Measurements from ENCODE around the gene CCDC187. TPM values are rescaled to one million over a fixed set of nuclear protein-coding genes. Genes with fewer than 3 reads are reported as not detected.
A peak's percentile ranks its signal among the peaks of the same experiment; 100 is the strongest.

The CCDC187 gene
- total RNA-seq, 2 donors from 2014 or later: 1.3 to 2.3 TPM

DNA sequence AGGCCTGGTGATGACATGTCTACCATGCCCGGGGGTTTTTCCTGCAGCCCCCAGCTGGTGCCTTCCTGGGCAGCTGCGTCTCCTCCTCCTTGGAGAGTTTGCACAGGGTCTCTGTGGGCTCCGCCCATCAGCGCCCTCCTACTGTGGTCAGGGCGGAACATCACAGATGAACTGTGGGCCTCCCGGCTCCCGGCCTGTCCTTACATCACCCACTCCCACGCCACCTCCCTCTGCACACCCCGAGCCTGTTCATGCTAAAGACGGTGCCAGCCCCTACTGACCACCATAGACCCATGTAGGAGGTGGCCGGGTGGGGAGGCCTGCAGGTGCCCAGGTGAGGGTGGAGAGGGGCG lies 36.0 kb upstream of the CCDC187 start:
- Histone ChIP-seq H3K36me3 (replicated peaks in 1 of 2; ENCODE audit: insufficient read depth in 1 of 2, low read depth in 2 of 2) (no peaks in the 10 kb centered on the region), H3K27me3 (no peaks in the 10 kb centered on the region), H3K9me3 (no peaks in the 10 kb centered on the region), H3K27ac (peak overlapping the region; percentile 93 to 97 (median 95)), H3K4me1 (peaks cover 58% of the 10 kb centered on the region), H3K4me3 (no peak overlapping the region)
- intact Hi-C loops (cut with DNase I): loop anchor here (5.0 kb wide), 1 partner anchor 62 kb away; the partner anchor contains the start of gene SNAPC4
- TF ChIP-seq POLR2A (IDR thresholded peaks at IDR 0.05): peak in 2 of 3 donors; percentile 35 to 40
- TF ChIP-seq, protein P1, sequence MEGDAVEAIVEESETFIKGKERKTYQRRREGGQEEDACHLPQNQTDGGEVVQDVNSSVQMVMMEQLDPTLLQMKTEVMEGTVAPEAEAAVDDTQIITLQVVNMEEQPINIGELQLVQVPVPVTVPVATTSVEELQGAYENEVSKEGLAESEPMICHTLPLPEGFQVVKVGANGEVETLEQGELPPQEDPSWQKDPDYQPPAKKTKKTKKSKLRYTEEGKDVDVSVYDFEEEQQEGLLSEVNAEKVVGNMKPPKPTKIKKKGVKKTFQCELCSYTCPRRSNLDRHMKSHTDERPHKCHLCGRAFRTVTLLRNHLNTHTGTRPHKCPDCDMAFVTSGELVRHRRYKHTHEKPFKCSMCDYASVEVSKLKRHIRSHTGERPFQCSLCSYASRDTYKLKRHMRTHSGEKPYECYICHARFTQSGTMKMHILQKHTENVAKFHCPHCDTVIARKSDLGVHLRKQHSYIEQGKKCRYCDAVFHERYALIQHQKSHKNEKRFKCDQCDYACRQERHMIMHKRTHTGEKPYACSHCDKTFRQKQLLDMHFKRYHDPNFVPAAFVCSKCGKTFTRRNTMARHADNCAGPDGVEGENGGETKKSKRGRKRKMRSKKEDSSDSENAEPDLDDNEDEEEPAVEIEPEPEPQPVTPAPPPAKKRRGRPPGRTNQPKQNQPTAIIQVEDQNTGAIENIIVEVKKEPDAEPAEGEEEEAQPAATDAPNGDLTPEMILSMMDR (IDR thresholded peaks at IDR 0.05): no peak
- 40 to 60% methylated on average over 1 to 12 of the region's 12 CpGs for WGBS, 2 donors
- peak in 3 of 4 donors; percentile 61 to 70 (median 67) for DNase-seq
- ATAC-seq: peak; percentile 0

DNA sequence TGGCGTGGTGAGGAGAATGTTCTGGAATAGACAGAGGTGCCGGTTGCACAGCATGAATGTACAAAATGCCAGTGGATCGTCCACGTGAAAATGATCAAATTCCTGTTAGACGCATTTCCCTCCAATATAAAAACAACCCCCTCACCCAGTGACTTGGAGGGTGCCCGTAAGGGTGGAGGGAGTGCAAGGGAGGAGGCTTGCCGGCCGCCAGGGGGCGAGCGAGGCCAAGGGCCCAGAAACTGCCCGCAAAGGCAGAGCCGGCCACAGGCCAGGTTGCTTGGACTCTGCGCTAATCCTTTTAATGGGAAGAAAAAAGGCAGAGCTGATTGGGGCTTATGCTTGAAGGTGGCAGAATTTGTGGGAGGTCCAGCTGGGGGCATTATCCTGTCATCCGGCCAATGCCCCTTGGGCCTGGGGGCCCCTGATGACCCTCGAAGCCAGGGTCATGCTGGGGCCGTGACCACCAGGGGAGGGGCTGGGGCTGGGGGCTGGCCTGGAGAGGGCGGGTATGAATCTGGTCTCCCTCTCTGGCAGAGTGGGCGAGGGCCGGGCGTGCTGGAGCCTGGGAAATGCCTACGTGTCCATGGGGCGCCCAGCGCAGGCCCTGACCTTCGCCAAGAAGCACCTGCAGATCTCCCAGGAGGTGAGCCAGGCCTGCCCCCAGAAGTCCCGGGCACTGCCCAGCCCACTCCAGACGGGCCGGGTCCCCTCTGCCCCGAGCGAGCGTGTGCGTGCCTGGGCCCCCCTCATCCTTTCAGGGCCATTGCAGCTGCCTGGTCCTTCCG lies 35.5 kb upstream of the CCDC187 start:
- DNase-seq: peak; percentile 88 to 92 (median 90)
- Histone ChIP-seq H3K27ac (peak overlapping the region; percentile 93 to 97 (median 95)), H3K4me3 (no peak overlapping the region), H3K4me1 (peaks cover 58% of the 10 kb centered on the region), H3K9me3 (no peaks in the 10 kb centered on the region), H3K36me3 (replicated peaks in 1 of 2; ENCODE audit: insufficient read depth in 1 of 2, low read depth in 2 of 2) (no peaks in the 10 kb centered on the region), H3K27me3 (no peaks in the 10 kb centered on the region)
- TF ChIP-seq POLR2A (IDR thresholded peaks at IDR 0.05): peak; percentile 66 to 77 (median 66)
- TF ChIP-seq, protein P1 (IDR thresholded peaks at IDR 0.05): peak; percentile 94 to 98 (median 96)
- 34 to 47% methylated on average over 16 to 32 of the region's 32 CpGs for WGBS, 2 donors
- intact Hi-C loops (cut with DNase I): loop anchor here (5.0 kb wide), 1 partner anchor 63 kb away; the partner anchor contains the start of gene SNAPC4
- ATAC-seq: peak; percentile 52

DNA sequence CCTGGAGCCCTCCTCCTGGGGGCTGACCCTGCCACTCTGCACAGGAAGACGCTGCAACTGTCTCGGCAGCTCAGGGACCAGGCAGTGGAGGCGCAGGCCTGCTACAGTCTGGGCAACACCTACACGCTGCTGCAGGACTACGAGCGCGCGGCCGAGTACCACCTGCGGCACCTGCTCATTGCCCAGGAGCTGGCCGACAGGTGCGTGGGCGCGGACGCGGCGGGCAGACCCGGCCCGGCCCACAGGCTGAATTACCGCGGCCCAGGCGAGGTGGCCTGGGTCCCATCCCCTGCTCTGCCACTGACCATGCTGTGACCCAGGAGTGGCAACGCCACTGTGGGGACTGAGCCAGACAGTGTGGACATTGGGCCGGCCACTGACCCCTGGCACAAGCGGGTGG lies 34.6 kb upstream of the CCDC187 start:
- TF ChIP-seq, protein P1 (IDR thresholded peaks at IDR 0.05): no peak
- no peak for TF ChIP-seq POLR2A (IDR thresholded peaks at IDR 0.05)
- Histone ChIP-seq H3K4me1 (peaks cover 54% of the 10 kb centered on the region), H3K4me3 (no peak overlapping the region), H3K36me3 (replicated peaks in 1 of 2; ENCODE audit: insufficient read depth in 1 of 2, low read depth in 2 of 2) (no peaks in the 10 kb centered on the region), H3K9me3 (no peaks in the 10 kb centered on the region), H3K27ac (peak overlapping the region; percentile 93 to 97 (median 95)), H3K27me3 (no peaks in the 10 kb centered on the region)
- no peak for ATAC-seq
- DNase-seq: no peak
- 81 to 88% methylated on average over 20 to 24 of the region's 25 CpGs for WGBS, 2 donors
- intact Hi-C loops (cut with DNase I): loop anchor here (5.0 kb wide), 1 partner anchor 64 kb away; the partner anchor contains the start of gene SNAPC4

DNA sequence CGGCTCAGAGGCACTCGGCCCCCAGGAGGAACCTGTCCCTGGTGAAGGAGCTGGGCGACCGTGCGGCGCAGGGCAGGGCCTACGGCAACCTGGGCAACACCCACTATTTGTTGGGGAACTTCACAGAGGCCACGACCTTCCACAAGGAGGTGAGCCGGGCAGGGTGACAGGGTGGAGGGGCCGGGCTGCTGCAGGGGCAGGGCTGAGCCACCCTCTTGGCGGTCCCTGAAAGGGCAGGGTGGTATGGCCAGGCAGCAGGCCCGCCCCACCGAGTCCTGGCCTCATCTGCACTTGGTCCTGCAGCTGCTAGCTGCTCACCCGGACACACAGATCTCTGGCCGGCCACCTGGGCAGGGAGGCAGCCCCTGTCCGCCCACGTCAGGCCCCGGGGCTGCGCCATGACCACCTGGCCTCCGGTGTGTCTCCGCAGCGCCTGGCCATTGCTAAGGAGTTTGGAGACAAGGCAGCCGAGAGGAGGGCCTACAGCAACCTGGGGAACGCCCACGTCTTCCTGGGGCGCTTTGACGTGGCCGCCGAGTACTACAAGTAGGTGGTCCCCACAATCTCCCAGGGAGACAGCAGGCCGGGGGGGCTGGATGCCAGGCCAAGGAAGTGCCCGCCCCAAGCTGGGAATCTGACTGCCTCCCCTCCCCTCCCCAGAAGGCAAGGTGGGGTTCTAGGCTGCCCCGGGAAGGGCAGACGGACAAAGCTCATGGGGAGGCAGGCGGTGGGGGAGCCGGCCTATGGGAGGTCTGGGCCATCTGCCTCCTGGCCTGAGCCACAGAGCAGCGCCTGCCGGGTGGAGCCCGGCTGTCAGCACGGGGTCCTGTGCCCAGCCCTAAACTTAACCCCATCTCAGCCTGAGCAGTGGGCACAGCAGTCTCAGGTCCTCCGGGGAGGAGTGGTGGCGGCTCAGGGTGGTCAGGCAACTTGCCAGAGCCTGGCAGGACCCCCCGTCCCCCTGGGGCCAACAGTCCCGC lies 33.8 kb upstream of the CCDC187 start:
- WGBS, 2 donors: 88 to 100% methylated on average over 4 to 39 of the region's 43 CpGs
- Histone ChIP-seq H3K4me1 (peaks cover 46% of the 10 kb centered on the region), H3K27ac (peak overlapping the region in 2 of 4 donors; percentile 95 to 97), H3K4me3 (no peak overlapping the region), H3K36me3 (replicated peaks in 1 of 2; ENCODE audit: insufficient read depth in 1 of 2, low read depth in 2 of 2) (no peaks in the 10 kb centered on the region), H3K9me3 (no peaks in the 10 kb centered on the region), H3K27me3 (no peaks in the 10 kb centered on the region)
- ATAC-seq: no peak
- intact Hi-C loops (cut with DNase I): loop anchor here (5.0 kb wide), 1 partner anchor 65 kb away; the partner anchor contains the start of gene SNAPC4
- DNase-seq: no peak
- TF ChIP-seq POLR2A (IDR thresholded peaks at IDR 0.05): no peak
- TF ChIP-seq, protein P1 (IDR thresholded peaks at IDR 0.05): no peak

All from body of pancreas (tissue), 4 donors.